Activated CD4-positive, alpha-beta T cell treated with anti-CD3 and anti-CD28 coated beads for 24 hours (primary cell): ENCODE results near the gene LHX5.

Experiments
- DNase-seq, 2 donors: peaks; one replicate each; pipeline ENCODE4 v3.0.0-alpha.2; 2020; ENCODE audit warnings: low read depth in 2 of 2

The LHX5 gene

GRCh38 chr12:113477842-113478215 lies 6.2 kb upstream of the LHX5 start:
- DNase-seq, result no peak

- no peak for DNase-seq
Observed at GRCh38 chr12:113477171-113477841, 5.6 kb upstream of the LHX5 start.

- DNase-seq, result no peak
Observed at GRCh38 chr12:113476176-113476986, 4.7 kb upstream of the LHX5 start.

DNA sequence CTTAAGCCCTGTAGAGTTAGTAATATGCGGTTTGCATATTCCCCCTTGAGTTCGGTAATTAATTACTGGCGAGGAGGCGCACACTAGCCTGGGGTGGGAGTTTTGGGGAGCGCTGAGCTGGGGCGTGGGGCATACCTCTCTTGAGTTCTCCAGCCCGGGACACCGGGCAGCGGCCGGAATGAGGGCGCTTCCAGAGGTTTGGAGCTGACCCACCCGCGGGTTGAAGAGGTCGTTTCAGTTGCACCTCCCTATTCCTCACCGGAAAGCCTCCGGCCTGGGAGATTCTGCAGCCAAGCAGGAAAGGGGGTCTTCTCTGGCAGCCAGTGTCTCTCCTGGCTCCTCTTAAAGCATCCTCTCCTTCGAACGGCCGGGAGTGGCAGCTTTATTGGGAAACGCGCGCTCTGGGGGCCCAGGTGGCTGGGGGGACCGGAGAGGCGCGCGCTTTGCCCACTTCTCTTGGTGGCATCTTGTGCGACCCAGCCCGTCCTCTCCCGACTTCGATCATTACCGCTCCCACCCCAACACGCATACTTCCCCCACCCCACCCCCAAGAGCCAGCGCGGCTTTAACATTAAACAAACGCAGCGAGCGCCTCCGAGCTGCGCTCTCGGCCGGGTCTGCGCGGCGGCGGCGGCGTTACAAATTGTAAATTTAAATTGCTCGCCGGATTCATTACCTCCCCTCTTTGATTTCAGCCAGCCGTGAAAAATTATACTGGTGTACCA lies 3.9 kb upstream of the LHX5 start:
- DNase-seq, result no peak

DNA sequence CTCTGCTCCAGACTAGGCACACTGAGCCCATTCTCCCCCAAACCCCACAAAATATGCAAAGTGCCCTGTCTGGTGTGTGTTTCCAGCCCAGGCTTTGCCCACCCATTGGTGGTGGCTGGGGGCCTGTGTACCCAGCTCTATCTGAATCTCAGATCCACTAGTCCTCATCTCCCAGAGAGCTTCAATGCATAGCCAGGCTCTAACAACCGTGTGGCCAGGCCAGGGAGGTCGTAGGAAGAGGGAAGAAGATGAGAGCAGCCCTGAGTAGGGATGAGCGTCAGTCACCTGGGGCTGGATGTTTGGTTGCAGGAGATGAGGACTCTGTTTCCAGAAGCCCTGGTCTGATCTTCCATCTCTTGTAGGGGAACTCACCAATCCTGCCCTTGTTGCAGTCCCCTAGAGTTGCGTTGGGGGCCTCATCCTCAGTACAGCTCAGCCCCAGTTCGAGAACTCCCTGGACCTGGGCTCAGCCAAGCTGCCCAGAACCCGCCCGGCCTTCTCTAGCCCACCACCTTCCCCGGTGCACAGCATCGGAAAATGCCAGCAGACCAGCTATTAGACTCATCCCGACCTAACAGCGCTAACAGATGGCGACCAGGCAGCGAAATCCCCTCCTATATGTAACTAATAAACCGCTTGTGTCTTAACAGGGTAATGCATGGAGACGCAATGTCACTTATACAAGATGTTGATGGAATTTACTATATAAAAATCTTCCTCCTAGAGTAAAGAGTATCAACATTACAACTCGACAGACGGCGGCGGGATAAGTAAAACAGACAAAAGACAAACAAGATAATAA lies 3.2 kb upstream of the LHX5 start:
- no peak for DNase-seq

GRCh38 chr12:113473942-113474341 lies 2.3 kb upstream of the LHX5 start:
- no peak for DNase-seq

DNA sequence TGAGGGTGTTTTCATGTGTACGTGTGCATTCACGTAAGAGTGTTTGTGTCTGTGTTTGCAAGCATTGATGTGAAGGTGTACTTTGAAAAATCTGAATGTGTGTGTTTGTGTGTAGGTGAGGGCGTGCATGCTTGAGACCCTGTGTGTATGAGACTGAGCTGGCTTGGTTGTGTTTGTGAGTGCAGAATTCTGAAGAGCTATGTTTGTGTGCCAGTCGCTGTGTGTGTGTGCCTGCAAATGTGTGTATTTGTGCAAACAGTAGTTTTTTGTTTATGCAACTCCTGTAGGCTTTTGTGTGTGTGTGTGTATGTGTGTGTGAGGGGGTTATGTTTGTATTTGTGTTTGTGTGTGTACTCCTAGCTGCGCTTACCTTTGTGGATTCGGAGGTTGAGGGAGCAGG lies 1.7 kb upstream of the LHX5 start:
- no peak for DNase-seq

GRCh38 chr12:113472191-113473121 lies 785 bp upstream of the LHX5 start:
- DNase-seq, result no peak

DNA sequence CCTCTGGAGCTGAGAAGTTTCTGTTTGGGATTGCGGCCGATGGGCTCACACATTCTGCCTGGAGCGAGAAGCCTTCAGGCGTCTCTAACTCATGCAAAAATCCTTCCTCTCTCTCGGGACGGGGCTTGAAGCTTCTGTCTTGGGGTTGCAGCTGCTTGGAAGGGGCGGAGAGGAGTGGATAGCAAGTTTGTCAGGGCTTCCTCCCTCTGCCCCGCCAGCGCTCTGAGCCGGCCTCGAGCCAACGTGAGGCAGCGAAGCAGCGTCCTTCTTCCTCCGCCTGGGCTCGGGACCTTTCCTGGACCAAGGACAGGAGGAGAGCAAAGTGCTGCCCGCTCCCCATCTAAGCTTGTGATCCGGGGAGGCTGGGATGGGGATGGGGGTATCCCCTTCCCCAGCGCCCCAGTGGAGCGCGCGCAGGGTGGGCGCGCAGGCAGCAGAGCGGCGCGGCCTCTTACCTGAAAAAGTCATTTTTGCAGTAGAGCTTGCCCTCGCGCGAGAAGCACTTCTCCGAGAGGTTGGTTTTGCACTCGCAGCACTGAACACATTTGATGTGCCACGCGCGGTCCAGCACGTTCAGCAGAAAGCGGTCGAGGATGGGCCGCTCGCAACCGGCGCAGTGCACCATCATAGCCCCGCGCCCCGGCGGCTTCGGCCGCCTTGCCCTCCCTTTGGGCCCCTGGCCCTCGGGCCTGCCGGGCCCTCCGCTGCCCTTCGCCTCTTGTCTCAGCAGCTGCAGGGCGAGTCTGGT lies 626 bp downstream of the LHX5 start:
- no peak for DNase-seq

- no peak for DNase-seq
Observed at GRCh38 chr12:113469949-113470743, 1.5 kb downstream of the LHX5 start.

- no peak for DNase-seq
Observed at GRCh38 chr12:113469224-113469948, 2.3 kb downstream of the LHX5 start.

- DNase-seq, result no peak
Observed at GRCh38 chr12:113468365-113469223, 3.1 kb downstream of the LHX5 start.

DNA sequence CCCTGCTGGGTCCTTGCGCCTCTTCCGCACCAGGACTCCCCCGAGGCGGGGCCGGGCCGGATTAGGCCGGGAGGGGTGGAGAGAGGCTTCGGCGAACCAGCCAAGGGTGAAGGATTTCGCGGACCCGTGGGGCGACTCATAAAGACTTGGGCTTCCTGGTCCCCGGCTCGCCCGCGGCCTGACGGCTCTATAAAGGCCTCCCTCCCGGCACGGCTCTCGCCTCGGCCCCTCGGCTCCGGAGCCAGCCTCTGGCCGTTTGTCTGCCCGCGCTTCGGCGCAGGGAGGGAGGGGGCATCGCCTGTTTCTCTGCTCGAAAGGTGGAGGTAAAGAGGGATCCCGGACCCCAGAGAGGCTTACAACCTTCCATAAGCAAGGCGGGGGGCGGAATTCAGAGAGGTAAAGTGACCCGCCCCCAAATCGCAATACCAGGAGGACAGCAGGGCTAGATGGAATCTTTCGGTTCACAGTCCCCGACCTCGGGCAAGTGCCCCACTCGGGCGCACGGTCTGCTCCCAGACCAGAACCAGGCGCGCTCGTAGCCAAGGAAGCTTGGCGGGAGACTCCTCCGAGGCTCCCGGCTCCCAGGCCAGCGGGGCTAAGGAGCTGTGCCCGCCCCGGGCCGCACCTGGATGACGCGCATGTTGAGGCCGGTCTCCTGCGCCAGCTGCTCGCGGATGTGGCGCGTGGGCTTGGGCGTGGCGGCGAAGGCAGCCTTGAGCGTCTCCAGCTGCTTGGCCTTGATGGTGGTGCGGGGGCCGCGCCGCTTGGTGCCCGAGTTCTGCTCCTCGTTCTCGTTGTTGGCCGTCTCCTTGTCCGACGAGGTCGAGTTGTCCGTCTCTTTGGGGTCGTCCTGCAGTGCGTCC lies 3.9 kb downstream of the LHX5 start:
- no peak for DNase-seq

DNA sequence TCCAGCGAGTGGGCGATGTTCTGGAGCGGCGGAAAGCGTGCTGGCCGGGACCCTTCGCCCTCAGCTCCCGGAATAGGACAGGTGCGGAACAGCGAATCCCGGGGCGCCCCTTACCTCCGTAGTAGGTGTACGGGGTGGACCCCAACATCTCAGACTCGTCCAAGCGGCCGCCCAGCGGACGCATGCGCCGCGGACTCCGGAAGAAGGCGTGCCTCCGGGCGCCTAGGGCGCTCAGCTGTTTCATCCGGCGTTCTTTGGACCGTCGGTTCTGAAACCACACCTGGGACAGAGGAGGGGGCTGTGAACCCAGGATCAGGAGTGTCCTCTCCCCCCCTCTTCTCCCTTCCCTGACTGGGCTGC lies 4.5 kb downstream of the LHX5 start:
- no peak for DNase-seq

GRCh38 chr12:113466454-113467141 lies 5.1 kb downstream of the LHX5 start:
- no peak for DNase-seq

- DNase-seq, result no peak
Observed at GRCh38 chr12:113465808-113466453, 5.7 kb downstream of the LHX5 start.
